GM12892 (cell line): ENCODE data around the gene IL20RA. TPM values are rescaled to one million over a fixed set of nuclear protein-coding genes. Genes with fewer than 3 reads are reported as not detected.

Experiments used
- DNase-seq: peaks from one replicate; pipeline ENCODE4 v3.0.0; 2011; ENCODE audit not compliant: insufficient read length
- FAIRE-seq: peaks from 2 replicates; lab custom pipeline; 2011; peaks lifted over from hg19 to GRCh38; lab: Jason Lieb, UNC
- POLR2A ChIP-seq: IDR thresholded peaks from 2 replicates; pipeline ENCODE4 v1.6.1; 2011; ENCODE audit warnings: low read depth, low read length, control low read depth
- POLR2AphosphoS5 ChIP-seq: IDR thresholded peaks from 2 replicates; pipeline ENCODE4 v1.6.1; 2011; ENCODE audit warnings: low read depth, low read length, control low read depth
- TAF1 ChIP-seq: IDR thresholded peaks from 2 replicates; pipeline ENCODE4 v1.6.1; 2011; ENCODE audit warnings: low read depth, mild to moderate bottlenecking, control low read depth, low read length, borderline replicate concordance
- polyA plus RNA-seq: library from polyadenylated mRNA; unstranded; fragments of >200 nt; gene quantifications from one replicate; pipeline ENCODE4 v1.2.1, GENCODE V29; 2012; ENCODE audit warnings: missing spikeins, inconsistent platforms; ENCODE audit not compliant: missing spikeins

IL20RA gene
- not detected for polyA plus RNA-seq

- TF ChIP-seq POLR2A: no peak
- no peak for TF ChIP-seq POLR2AphosphoS5
- no peak for TF ChIP-seq TAF1
- FAIRE-seq (no peak), DNase-seq (peak; percentile 37)
Measured at GRCh38 chr6:137044366-137045221, at the start of gene IL20RA. Gene IL20RA, minus strand, starts transcription at chr6:137044965. Its CDS starts 237 bp downstream, at chr6:137044728.

- no peak for TF ChIP-seq POLR2AphosphoS5
- TF ChIP-seq TAF1: no peak
- no peak for TF ChIP-seq POLR2A
- peak; percentile 21 for FAIRE-seq
- DNase-seq: no peak
Measured at GRCh38 chr6:137093183-137094069, 48.7 kb upstream of the IL20RA start.

GRCh38 chr6:137092018-137092417, 47.3 kb upstream of the IL20RA start:
- TF ChIP-seq POLR2A (no peak), TAF1 (no peak), POLR2AphosphoS5 (no peak)
- FAIRE-seq: no peak
- DNase-seq: no peak

GRCh38 chr6:137089305-137089704, 44.5 kb upstream of the IL20RA start:
- no peak for FAIRE-seq
- DNase-seq: no peak
- TF ChIP-seq TAF1 (no peak), POLR2AphosphoS5 (no peak), POLR2A (no peak)

- DNase-seq: no peak
- FAIRE-seq: no peak
- TF ChIP-seq POLR2A (no peak), POLR2AphosphoS5 (no peak), TAF1 (no peak)
Measured at GRCh38 chr6:137087902-137088301, 43.1 kb upstream of the IL20RA start.

- DNase-seq: no peak
- FAIRE-seq: no peak
- TF ChIP-seq POLR2A: no peak
- no peak for TF ChIP-seq POLR2AphosphoS5
- TF ChIP-seq TAF1: no peak
Measured at GRCh38 chr6:137086031-137086430, 41.3 kb upstream of the IL20RA start.

- DNase-seq (no peak), FAIRE-seq (peak; percentile 61)
- TF ChIP-seq POLR2AphosphoS5 (no peak), TAF1 (no peak), POLR2A (no peak)
Measured at GRCh38 chr6:137084865-137085617, 40.3 kb upstream of the IL20RA start.

- no peak for FAIRE-seq
- TF ChIP-seq TAF1 (no peak), POLR2AphosphoS5 (no peak)
- no peak for DNase-seq
Measured at GRCh38 chr6:137084090-137084489, 39.3 kb upstream of the IL20RA start.

GRCh38 chr6:137081997-137082396, 37.2 kb upstream of the IL20RA start:
- no peak for DNase-seq
- TF ChIP-seq TAF1 (no peak), POLR2AphosphoS5 (no peak), POLR2A (no peak)
- FAIRE-seq: no peak

- no peak for DNase-seq
- no peak for TF ChIP-seq POLR2A
- no peak for TF ChIP-seq TAF1
- no peak for TF ChIP-seq POLR2AphosphoS5
Measured at GRCh38 chr6:137080711-137081110, 35.9 kb upstream of the IL20RA start.

More at GRCh38 chr6:137080711-137081110, 35.9 kb upstream of the IL20RA start:
- no peak for FAIRE-seq
